ENCODE data around the gene RNF121.

The RNF121 gene

GRCh38 chr11:71935338-71935925 is 6.6 kb downstream of the RNF121 start:
- DNase-seq: no peak

- no peak for DNase-seq
Observed at GRCh38 chr11:71936825-71937224, 8.0 kb downstream of the RNF121 start.

- DNase-seq: no peak
Observed at GRCh38 chr11:71937826-71938225, 9.0 kb downstream of the RNF121 start.

- DNase-seq: peak; percentile 31
Observed at GRCh38 chr11:71940561-71941219, 11.8 kb downstream of the RNF121 start.

- DNase-seq: peak; percentile 32
Observed at GRCh38 chr11:71946144-71946571, 17.3 kb downstream of the RNF121 start.

GRCh38 chr11:71947498-71947897 is 18.7 kb downstream of the RNF121 start:
- no peak for DNase-seq

- DNase-seq: peak; percentile 98
Observed at GRCh38 chr11:71948314-71949027, 19.6 kb downstream of the RNF121 start.

GRCh38 chr11:71949034-71949433 is 20.2 kb downstream of the RNF121 start:
- DNase-seq: no peak

GRCh38 chr11:71951741-71952310 is 23.0 kb downstream of the RNF121 start:
- no peak for DNase-seq

- no peak for DNase-seq
Observed at GRCh38 chr11:71955898-71956456, 27.1 kb downstream of the RNF121 start.

- peak; percentile 49 for DNase-seq
Observed at GRCh38 chr11:71962428-71963038, 33.7 kb downstream of the RNF121 start.

GRCh38 chr11:71963468-71963867 is 34.6 kb downstream of the RNF121 start:
- DNase-seq: no peak

GRCh38 chr11:71964641-71965040 is 35.8 kb downstream of the RNF121 start:
- no peak for DNase-seq

- DNase-seq: no peak
Observed at GRCh38 chr11:71971680-71972079, 42.8 kb downstream of the RNF121 start.

GRCh38 chr11:71976551-71976950 is 47.7 kb downstream of the RNF121 start:
- no peak for DNase-seq

- DNase-seq: no peak
Observed at GRCh38 chr11:71977090-71977489, 48.2 kb downstream of the RNF121 start.

- peak; percentile 80 for DNase-seq
Observed at GRCh38 chr11:71977743-71978418, 49.0 kb downstream of the RNF121 start.

GRCh38 chr11:71979094-71979493 is 50.2 kb downstream of the RNF121 start:
- DNase-seq: no peak

- no peak for DNase-seq
Observed at GRCh38 chr11:71979602-71980001, 50.8 kb downstream of the RNF121 start.

- no peak for DNase-seq
Observed at GRCh38 chr11:71986131-71986530, 57.3 kb downstream of the RNF121 start.

GRCh38 chr11:71987521-71987920 is 58.7 kb downstream of the RNF121 start:
- DNase-seq: no peak

GRCh38 chr11:71988050-71988449 is 59.2 kb downstream of the RNF121 start:
- DNase-seq: no peak

Data from hematopoietic multipotent progenitor cell treated with erythropoietin and hydrocortisone succinate and interleukin-3 and kit ligand, for 8 days (in vitro differentiated cells).